Uterus (tissue), 4 donors: ENCODE data around the gene EPHB2. TPM values are rescaled to one million over a fixed set of nuclear protein-coding genes. Genes with fewer than 3 reads are reported as not detected.
A peak's percentile ranks its signal among the peaks of the same experiment; 100 is the strongest.

ENCODE experiments used
- DNase-seq, 2 donors: peaks; one replicate each; pipeline ENCODE4 v3.0.0-alpha.2; 2019 to 2020
- H3K27ac ChIP-seq, 2 donors: fragments of 200-600 bp; sonication (generic); 1 replicate in 1 of 2; 2 replicates in 1 of 2; pipeline ENCODE4 v1.5.1; 2016 to 2018
- H3K27me3 ChIP-seq, 2 donors: fragments of 200-600 bp; sonication (generic); one replicate each; pipeline ENCODE4 v1.5.1; 2018 to 2019; ENCODE audit warnings: control low read depth in 1 of 2
- H3K36me3 ChIP-seq, 2 donors: fragments of 200-600 bp; sonication (generic); one replicate each; pipeline ENCODE4 v1.5.1; 2019; ENCODE audit warnings: control low read depth in 1 of 2
- H3K4me1 ChIP-seq, 2 donors: fragments of 200-600 bp; sonication (generic); one replicate each; pipeline ENCODE4 v1.5.1; 2018 to 2019; ENCODE audit warnings: control low read depth in 1 of 2
- H3K4me3 ChIP-seq, 2 donors: fragments of 200-600 bp; sonication (generic); 1 replicate in 1 of 2; 2 replicates in 1 of 2; pipeline ENCODE4 v1.5.1; 2018 to 2019; ENCODE audit warnings: mild to moderate bottlenecking in 1 of 2
- H3K9me3 ChIP-seq, 2 donors: fragments of 200-600 bp; sonication (generic); one replicate each; pipeline ENCODE4 v1.5.1; 2019; ENCODE audit warnings: control low read depth in 1 of 2
- CTCF ChIP-seq, 4 experiments: fragments of 200-600 bp in 2 of 4; fragments of 450-650 bp in 2 of 4; sonication (generic) in 2 of 4; IDR thresholded peaks; one replicate each; pipeline ENCODE4 v1.5.1; 2016 to 2019; ENCODE audit warnings: antibody characterized with exemption in 4 of 4, mild to moderate bottlenecking in 2 of 4, moderate library complexity in 1 of 4
- POLR2A ChIP-seq, 2 donors: fragments of 450-650 bp; IDR thresholded peaks; one replicate each; pipeline ENCODE4 v1.6.1; 2016; ENCODE audit warnings: antibody characterized with exemption in 2 of 2, mild to moderate bottlenecking in 1 of 2, moderate library complexity in 1 of 2
- intact Hi-C: fragments of 100-400 bp; cut with DNase I; formaldehyde crosslinking; loops from one replicate; pipeline ENCODE4 v1.15.1; 2023; ENCODE audit warnings: low total_unique reads
- total RNA-seq, 4 donors: library from RNA; depleted of rRNA in 3 of 4; stranded (reverse); fragments of >200 nt in 3 of 4; gene quantifications; one replicate each; pipeline versions ENCODE4 v1.1.0 to v1.2.4, GENCODE V29; 2014 to 2023
- donor health status: DM: yes; HTN: yes; CAD: no.

Gene EPHB2
- total RNA-seq, 4 donors from 2014 or later: under 0.01 to 49.6 (median 2.2) TPM

DNA sequence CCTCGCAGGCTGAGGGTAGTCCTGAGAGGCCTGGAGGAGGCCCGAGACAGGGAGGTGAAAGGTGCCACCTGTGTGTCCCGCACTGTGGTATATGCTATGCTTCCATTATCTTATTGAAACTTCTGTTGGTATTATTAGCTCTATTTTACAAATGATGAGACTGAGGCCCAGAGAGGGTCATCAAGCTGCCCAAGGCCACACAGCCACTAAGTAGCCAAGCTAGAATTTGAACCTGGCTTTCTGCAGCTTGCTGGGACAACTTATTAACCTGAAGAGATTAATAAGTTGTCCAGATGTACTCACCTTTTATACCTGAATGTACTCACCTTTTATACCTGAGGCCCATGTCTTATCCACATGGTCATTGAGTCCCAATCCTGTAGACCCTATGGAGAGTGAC is 83.0 kb downstream of the EPHB2 start:
- intact Hi-C loops: no loop called here
- Histone ChIP-seq H3K4me1 (no peaks in the 10 kb centered on the region), H3K27me3 (no peaks in the 10 kb centered on the region), H3K27ac (no peak overlapping the region), H3K4me3 (no peak overlapping the region), H3K36me3 (no peaks in the 10 kb centered on the region), H3K9me3 (no peaks in the 10 kb centered on the region)
- no peak for DNase-seq
- TF ChIP-seq POLR2A (IDR thresholded peaks at IDR 0.05) (no peak), CTCF (IDR thresholded peaks at IDR 0.05) (no peak)

DNA sequence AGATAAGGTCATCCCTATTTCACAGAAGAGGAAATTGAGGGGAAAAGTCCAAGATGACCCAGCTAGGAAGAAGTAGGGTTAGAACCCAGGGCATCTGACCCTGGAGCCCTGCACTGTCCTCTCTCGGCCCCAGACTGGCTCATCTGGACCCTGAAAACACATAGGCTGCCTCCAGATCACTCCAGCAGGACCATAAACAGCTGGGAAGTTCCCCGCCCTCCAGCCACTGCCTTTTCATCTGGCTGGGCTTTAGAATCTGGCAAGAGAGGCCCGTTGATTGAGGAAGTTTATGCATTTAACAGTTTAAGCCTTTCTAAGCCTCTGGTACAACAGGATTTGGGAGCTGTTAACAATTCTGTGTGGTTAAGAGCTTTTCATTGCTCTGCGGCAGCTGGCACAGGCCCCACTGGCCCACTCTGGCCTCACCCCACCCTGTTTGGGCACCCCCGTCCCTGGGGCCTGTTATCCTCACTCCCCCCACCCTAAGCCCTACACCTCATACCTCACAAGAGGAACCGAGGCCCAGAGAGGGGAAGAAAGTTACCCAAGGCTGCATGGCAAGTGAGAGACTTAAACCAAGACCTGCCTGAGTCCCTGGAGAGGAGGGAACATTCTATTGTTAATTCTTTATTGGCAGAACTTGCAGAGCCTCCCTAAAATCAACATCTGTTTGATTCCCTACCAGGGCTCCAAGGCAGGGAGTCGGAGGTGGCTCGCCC is 84.2 kb downstream of the EPHB2 start:
- Histone ChIP-seq H3K9me3 (no peaks in the 10 kb centered on the region), H3K27me3 (no peaks in the 10 kb centered on the region), H3K4me1 (no peaks in the 10 kb centered on the region), H3K27ac (peak overlapping the region in 1 of 2 donors; percentile 28), H3K36me3 (no peaks in the 10 kb centered on the region), H3K4me3 (no peak overlapping the region)
- TF ChIP-seq CTCF (IDR thresholded peaks at IDR 0.05) (no peak), POLR2A (IDR thresholded peaks at IDR 0.05) (no peak)
- intact Hi-C loops: no loop called here
- no peak for DNase-seq

DNA sequence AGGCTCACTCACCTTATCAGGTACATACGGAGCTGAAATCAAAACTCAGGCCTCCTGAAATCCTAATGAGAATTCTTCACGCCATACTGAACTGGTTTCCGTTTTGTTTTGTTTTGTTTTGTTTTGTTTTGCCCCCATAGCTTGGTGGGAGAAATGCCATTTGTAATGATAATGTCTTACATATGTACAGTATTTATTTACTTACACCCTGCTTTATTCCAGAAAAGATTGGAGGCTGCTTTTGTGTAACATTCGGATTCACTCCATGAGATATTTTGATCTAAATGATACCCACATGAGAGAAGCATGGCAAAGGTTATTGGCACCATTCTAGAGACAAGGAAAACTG is 84.7 kb downstream of the EPHB2 start:
- Histone ChIP-seq H3K4me3 (no peak overlapping the region), H3K36me3 (no peaks in the 10 kb centered on the region), H3K27ac (no peak overlapping the region), H3K4me1 (no peaks in the 10 kb centered on the region), H3K27me3 (no peaks in the 10 kb centered on the region), H3K9me3 (no peaks in the 10 kb centered on the region)
- TF ChIP-seq CTCF (IDR thresholded peaks at IDR 0.05) (no peak), POLR2A (IDR thresholded peaks at IDR 0.05) (no peak)
- no peak for DNase-seq
- intact Hi-C loops: no loop called here

- H3K9me3 ChIP-seq: no peaks in the 10 kb centered on the region
- no peaks in the 10 kb centered on the region for H3K36me3 ChIP-seq
- no peaks in the 10 kb centered on the region for H3K27me3 ChIP-seq
- H3K4me1 ChIP-seq: no peaks in the 10 kb centered on the region
- DNase-seq: no peak
- intact Hi-C loops: no loop called here
- TF ChIP-seq POLR2A (IDR thresholded peaks at IDR 0.05): no peak
- TF ChIP-seq CTCF (IDR thresholded peaks at IDR 0.05): no peak
- no peak overlapping the region for H3K27ac ChIP-seq
- H3K4me3 ChIP-seq: no peak overlapping the region
Observed at GRCh38 chr1:22796642-22797041, 86.0 kb downstream of the EPHB2 start.

DNA sequence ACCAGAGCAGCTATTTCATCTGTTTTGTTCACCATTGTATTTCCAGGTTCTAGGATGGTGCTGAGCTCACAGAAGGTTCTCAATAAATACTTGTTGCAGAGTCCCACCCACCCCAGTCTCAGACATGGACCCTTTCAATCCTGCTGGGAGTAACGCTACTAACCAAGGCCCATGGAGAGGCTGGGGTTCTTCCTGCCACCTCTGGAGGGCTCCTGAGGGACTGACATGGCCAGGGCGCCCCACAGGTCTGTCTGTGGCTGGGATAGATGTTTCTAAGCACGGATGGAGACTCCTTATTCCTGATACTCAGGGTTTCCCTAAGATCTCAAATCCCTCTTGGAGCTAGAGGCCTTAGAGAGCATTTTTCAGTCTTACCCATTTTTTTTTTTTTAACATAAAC is 87.4 kb downstream of the EPHB2 start:
- TF ChIP-seq POLR2A (IDR thresholded peaks at IDR 0.05) (no peak), CTCF (IDR thresholded peaks at IDR 0.05) (no peak)
- Histone ChIP-seq H3K27me3 (no peaks in the 10 kb centered on the region), H3K4me1 (no peaks in the 10 kb centered on the region), H3K36me3 (no peaks in the 10 kb centered on the region), H3K4me3 (no peak overlapping the region), H3K9me3 (no peaks in the 10 kb centered on the region), H3K27ac (no peak overlapping the region)
- intact Hi-C loops: no loop called here
- no peak for DNase-seq
